ENCODE data around the gene CD58. TPM values are rescaled to one million over a fixed set of nuclear protein-coding genes. Genes with fewer than 3 reads are reported as not detected.
"Not testable (repeated sequence)": the region's sequence is repeated elsewhere in the genome, so short reads cannot be mapped to it uniquely, and the experiment has no call there.

Gene CD58
- total and polyA plus RNA-seq, 2 experiments from 2014 or later = 6.1 to 20.0 TPM

DNA sequence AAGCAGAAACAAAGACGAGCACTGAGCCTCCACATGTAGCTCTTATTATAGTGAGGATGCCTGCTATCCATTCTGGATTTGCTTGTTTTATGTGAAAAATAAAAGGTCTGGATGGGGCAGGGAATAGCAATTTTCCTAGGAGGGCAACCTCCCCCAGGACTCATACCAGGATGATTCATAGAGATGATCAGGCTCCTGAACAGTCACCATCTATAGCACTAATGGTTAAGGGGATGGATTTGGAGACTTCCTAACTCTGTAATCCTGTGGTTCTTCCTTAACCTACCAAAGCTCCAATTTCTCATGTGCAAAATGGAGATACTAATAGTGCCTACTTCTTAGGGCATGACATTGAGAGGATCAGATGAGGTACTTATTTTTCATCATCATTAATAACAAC, 34.5 kb upstream of the CD58 start:
- Histone ChIP-seq H3K27ac (no peak overlapping the region), H3K36me3 (no peaks in the 10 kb centered on the region), H3K9me3 (ENCODE audit: low read depth) (no peaks in the 10 kb centered on the region), H3K4me3 (no peak overlapping the region), H3K27me3 (no peaks in the 10 kb centered on the region), H3K4me1 (ENCODE audit: low read depth) (no peaks in the 10 kb centered on the region)
- TF ChIP-seq, protein P1, sequence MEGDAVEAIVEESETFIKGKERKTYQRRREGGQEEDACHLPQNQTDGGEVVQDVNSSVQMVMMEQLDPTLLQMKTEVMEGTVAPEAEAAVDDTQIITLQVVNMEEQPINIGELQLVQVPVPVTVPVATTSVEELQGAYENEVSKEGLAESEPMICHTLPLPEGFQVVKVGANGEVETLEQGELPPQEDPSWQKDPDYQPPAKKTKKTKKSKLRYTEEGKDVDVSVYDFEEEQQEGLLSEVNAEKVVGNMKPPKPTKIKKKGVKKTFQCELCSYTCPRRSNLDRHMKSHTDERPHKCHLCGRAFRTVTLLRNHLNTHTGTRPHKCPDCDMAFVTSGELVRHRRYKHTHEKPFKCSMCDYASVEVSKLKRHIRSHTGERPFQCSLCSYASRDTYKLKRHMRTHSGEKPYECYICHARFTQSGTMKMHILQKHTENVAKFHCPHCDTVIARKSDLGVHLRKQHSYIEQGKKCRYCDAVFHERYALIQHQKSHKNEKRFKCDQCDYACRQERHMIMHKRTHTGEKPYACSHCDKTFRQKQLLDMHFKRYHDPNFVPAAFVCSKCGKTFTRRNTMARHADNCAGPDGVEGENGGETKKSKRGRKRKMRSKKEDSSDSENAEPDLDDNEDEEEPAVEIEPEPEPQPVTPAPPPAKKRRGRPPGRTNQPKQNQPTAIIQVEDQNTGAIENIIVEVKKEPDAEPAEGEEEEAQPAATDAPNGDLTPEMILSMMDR (IDR thresholded peaks at IDR 0.05; ENCODE audit: low read depth, low read length) = no peak
- no peak for DNase-seq (ENCODE audit: low read depth in 1 of 2, low spot score in 1 of 2)

DNA sequence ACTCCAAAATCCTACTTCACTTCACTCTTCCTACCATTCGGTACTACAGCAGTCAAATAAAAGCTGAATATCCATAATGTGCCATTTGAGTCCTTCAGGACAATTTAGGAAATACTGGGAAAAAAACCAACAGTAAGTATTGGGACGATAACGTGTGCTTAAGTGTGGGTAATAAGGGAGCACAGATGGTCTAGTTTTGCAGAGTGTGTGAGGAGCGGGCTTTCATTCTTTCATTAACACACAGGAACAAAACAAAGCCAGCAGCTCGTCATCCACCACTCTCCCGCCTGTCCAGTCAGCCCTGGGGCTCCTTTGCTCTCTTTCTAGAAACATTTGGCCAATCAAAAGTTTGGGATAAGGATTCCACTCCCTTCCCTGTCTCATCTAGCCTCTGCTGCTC, 33.6 kb upstream of the CD58 start:
- not testable (repeated sequence) for H3K4me3 ChIP-seq; H3K36me3 ChIP-seq; H3K4me1 ChIP-seq (ENCODE audit: low read depth); H3K27me3 ChIP-seq; H3K27ac ChIP-seq; H3K9me3 ChIP-seq (ENCODE audit: low read depth); DNase-seq (ENCODE audit: low read depth in 1 of 2, low spot score in 1 of 2)

DNA sequence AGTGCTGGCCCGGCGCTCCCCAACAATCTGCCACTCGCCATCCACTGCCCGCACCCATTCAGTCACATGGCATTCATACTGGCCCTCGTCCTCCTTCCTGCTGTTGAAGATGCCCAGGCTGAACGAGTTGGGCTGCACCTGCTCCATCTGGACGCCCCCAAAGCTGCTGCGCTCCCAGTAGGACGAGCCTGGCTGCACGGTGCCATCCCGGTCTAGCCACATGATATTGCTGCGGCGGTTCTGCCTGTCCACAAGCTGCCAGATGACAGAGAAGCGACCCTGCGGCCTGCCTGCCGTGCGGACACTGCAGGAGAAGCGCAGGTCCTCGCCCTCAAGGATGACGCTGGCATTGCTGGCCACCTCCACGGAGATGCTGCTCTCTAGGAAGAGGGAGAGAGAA, 32.8 kb upstream of the CD58 start:
- not testable (repeated sequence) for H3K27me3 ChIP-seq; H3K4me1 ChIP-seq (ENCODE audit: low read depth); H3K27ac ChIP-seq; H3K9me3 ChIP-seq (ENCODE audit: low read depth); H3K4me3 ChIP-seq; H3K36me3 ChIP-seq; DNase-seq (ENCODE audit: low read depth in 1 of 2, low spot score in 1 of 2)

DNA sequence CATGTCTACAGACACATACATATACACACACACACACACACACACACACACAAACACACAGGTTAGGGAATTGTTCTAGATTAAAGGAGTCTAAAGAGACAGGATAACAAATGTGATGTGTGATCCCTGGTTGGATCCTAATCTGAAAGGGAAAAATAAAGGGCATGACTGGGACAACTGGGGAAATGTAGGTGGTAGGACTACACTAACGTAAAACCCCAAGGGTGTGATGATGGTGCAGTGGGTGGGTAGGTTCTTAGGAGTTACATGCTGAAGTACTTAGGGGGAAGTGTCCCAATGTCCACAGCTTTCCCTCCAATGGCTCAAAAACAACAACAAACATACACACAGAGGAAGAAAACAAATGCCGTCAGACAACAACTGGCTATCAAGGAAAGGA, 28.5 kb upstream of the CD58 start:
- H3K9me3 ChIP-seq (ENCODE audit: low read depth) = not testable (repeated sequence)

DNA sequence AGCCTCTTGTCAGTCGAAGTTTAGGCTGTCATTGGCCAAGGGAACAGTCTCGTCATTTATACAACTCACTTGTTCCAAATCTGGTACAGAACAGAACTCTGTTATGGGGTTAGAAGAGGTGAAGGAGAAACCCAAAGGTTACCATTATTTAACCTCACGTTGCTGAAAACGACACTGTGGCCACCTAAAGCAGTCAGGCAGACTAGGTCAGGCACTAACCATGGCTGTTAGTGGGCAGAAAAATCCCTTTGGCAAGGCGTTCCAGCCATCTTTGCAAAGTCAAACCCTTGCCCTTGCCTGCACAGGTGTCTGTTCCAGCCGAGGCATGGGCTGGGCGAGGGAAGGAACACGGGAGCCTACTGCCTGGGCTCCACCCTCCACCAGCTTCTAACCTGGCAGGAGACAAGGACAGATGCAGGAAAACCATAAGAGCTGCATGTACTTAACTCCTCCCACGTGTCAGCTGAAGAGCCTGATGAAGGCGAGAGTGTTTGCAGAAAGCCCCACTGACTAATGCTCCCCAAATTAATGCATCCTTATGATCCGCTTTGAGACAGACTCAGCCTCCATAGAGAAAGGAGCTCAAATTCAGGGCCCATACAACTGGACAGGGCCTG, 27.7 kb upstream of the CD58 start:
- not testable (repeated sequence) for H3K4me1 ChIP-seq (ENCODE audit: low read depth); H3K27me3 ChIP-seq; H3K27ac ChIP-seq; H3K4me3 ChIP-seq; H3K9me3 ChIP-seq (ENCODE audit: low read depth); H3K36me3 ChIP-seq; DNase-seq (ENCODE audit: low read depth in 1 of 2, low spot score in 1 of 2)

More for the DNA sequence above, 28.5 kb upstream of the CD58 start:
- DNase-seq (ENCODE audit: low read depth in 1 of 2, low spot score in 1 of 2); H3K27me3 ChIP-seq; H3K36me3 ChIP-seq; H3K27ac ChIP-seq; H3K4me3 ChIP-seq; H3K4me1 ChIP-seq (ENCODE audit: low read depth): not testable (repeated sequence)

DNA sequence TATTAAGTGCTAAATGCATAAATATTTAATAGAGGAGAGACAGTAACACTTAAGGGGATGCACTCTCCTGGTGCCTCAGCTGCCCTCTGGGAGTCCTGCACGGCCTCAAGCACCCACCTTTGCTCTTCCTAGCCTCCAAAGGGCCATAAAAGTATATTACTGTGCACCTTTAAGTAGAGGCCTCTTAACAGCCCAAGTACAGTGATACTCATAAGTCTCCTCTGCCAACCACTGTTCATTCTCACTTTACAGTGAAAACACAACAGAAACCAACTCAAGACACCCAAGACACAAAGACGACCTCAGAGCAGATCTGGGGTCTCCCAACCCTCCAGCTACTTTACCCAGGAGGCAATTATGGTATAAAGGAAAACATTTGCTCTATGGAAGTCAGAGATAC, 26.6 kb upstream of the CD58 start:
- DNase-seq (ENCODE audit: low read depth in 1 of 2, low spot score in 1 of 2); H3K36me3 ChIP-seq; H3K27ac ChIP-seq; H3K4me1 ChIP-seq (ENCODE audit: low read depth); H3K4me3 ChIP-seq; H3K27me3 ChIP-seq; H3K9me3 ChIP-seq (ENCODE audit: low read depth): not testable (repeated sequence)

DNA sequence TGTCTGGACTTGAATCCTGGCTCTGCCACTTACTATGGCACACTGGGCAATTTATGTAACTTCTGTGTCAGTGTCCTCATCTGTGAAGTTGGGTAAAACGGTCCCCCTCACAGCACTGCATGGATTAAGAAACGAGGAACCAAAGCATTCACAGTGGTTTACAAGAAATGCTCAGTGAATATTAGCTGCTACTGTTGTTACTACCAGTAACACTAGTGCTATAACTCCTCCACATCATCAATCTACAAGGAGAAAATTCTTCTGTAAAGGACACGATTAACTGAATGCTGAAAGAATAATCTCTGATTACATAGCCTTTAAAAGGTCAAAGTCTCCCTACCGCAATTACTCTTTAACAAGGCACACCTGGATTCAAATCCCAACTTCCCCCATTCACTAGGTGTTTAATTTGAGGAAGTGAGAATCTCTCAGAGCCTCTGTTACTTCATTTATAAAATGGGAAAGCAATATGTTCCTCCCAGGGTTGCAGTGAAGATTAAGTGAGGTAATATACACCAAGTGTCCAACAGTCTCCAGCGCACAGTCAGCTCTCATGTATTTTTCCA, 26.0 kb upstream of the CD58 start:
- not testable (repeated sequence) for H3K27ac ChIP-seq; H3K27me3 ChIP-seq; H3K36me3 ChIP-seq; DNase-seq (ENCODE audit: low read depth in 1 of 2, low spot score in 1 of 2); H3K4me3 ChIP-seq; H3K4me1 ChIP-seq (ENCODE audit: low read depth); H3K9me3 ChIP-seq (ENCODE audit: low read depth)

DNA sequence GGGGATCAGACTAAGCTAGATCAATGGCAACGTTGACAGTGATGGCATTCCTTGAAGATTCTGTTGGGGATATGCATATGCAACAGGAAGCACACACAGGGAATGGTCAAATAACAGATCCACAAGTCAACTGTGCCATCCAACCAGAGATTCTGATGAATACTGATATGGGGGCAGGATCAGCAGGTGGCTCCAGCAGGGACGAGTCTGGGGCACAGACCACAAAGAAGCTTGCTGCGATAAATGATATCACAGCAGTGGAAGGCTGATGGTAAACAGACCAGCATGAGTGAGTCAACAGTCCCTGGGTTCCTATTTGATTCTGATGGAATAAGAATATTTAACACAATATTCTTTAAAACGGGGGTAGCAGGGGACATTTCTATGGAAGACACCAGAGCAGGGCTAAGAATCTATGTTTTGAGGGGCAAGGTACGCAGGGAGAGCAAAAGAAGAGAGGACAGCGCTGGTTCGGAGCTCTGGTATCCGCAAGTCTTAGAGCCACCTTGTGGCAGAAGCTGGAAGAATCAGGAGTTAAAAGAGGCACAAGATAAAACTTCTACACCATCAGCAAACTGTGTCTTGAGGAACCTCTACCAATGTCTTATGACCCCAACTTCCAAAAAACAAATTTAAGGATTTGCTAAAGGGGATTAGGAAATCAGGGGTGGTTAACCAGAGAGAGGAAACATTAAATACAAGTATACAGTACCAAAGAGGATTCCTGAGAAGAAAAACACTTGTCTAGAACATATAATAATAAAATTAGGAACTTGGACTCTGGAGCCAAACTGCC, 25.3 kb upstream of the CD58 start:
- H3K36me3 ChIP-seq; H3K9me3 ChIP-seq (ENCODE audit: low read depth); H3K4me3 ChIP-seq; H3K4me1 ChIP-seq (ENCODE audit: low read depth); H3K27me3 ChIP-seq; H3K27ac ChIP-seq: not testable (repeated sequence)
- DNase-seq (ENCODE audit: low read depth in 1 of 2, low spot score in 1 of 2) = peak in 1 of 2 donors; percentile 34
- TF ChIP-seq, protein P1 (IDR thresholded peaks at IDR 0.05; ENCODE audit: low read depth, low read length) = peak; percentile 56
